K562 (cell line): ENCODE results near the gene EXOC7. TPM values are rescaled to one million over a fixed set of nuclear protein-coding genes. Genes with fewer than 3 reads are reported as not detected.

Experiments used
- CBFB ChIP-seq: sonication (generic); formaldehyde crosslinking; IDR thresholded peaks from 2 replicates; pipeline ENCODE4 v1.4.0; 2020; ENCODE audit warnings: mild to moderate bottlenecking, missing genetic modification reagents
- E2F4 ChIP-seq: sonication (generic); formaldehyde crosslinking; IDR thresholded peaks from 2 replicates; pipeline ENCODE4 v1.8.0; 2022; ENCODE audit warnings: mild to moderate bottlenecking, low read depth, missing genetic modification reagents
- FOXJ2 ChIP-seq: fragments of 200-800 bp; sonication (Bioruptor generic); IDR thresholded peaks from 2 replicates; pipeline ENCODE4 v1.6.1; 2016; ENCODE audit warnings: missing genetic modification characterization, missing compliant biosample characterization
- GTF2A2 ChIP-seq: IDR thresholded peaks from 2 replicates; pipeline ENCODE4 v1.6.1; 2016; ENCODE audit warnings: mild to moderate bottlenecking, missing genetic modification characterization, missing compliant biosample characterization
- HMGN3 ChIP-seq: IDR thresholded peaks from 2 replicates; pipeline ENCODE4 v1.6.1; 2011; ENCODE audit warnings: borderline replicate concordance, low read depth, mild to moderate bottlenecking, mixed read lengths, low read length; ENCODE audit not compliant: insufficient read length; ENCODE audit errors: extremely low read depth
- HOMEZ ChIP-seq: fragments of 250-450 bp; sonication (Bioruptor Pico); IDR thresholded peaks from 2 replicates; pipeline ENCODE4 v1.4.0; 2020; ENCODE audit warnings: mild to moderate bottlenecking, moderate library complexity
- KDM1A ChIP-seq, 2 experiments: fragments of 450-650 bp; IDR thresholded peaks; 2 replicates each; pipeline ENCODE4 v1.6.1; 2016; ENCODE audit warnings: mild to moderate bottlenecking in 2 of 2
- MBD2 ChIP-seq: sonication (generic); IDR thresholded peaks from 2 replicates; pipeline ENCODE4 v1.6.1; 2016; ENCODE audit warnings: low read depth, borderline replicate concordance
- MLX ChIP-seq, 2 experiments: fragments of 450-650 bp in 1 of 2; sonication (generic) in 1 of 2; formaldehyde crosslinking; conservative IDR thresholded peaks; 2 replicates each; pipeline versions ENCODE4 v1.4.0 to v1.8.1; 2020 to 2022; ENCODE audit warnings: mild to moderate bottlenecking in 1 of 2, missing genetic modification reagents in 1 of 2
- MXI1 ChIP-seq: IDR thresholded peaks from 2 replicates; pipeline ENCODE4 v1.6.1; 2011; ENCODE audit warnings: low read depth, mild to moderate bottlenecking, improper control_type of control experiment, low read length
- PBX2 ChIP-seq, 2 experiments: IDR thresholded peaks in 1 of 2; conservative IDR thresholded peaks in 1 of 2; 2 replicates each; pipeline ENCODE4 v1.6.1; 2016; ENCODE audit warnings: low read depth in 2 of 2, mild to moderate bottlenecking in 1 of 2, missing compliant biosample characterization in 1 of 2, missing genetic modification characterization in 1 of 2, moderate library complexity in 1 of 2
- PKNOX1 ChIP-seq: fragments of 450-650 bp; IDR thresholded peaks from 2 replicates; pipeline ENCODE4 v1.6.1; 2016
- POLR2AphosphoS2 ChIP-seq: IDR thresholded peaks from 2 replicates; pipeline ENCODE4 v1.6.1; 2012; ENCODE audit warnings: low read length, improper control_type of control experiment
- POLR3G ChIP-seq: IDR thresholded peaks from 2 replicates; pipeline ENCODE4 v1.6.1; 2011; ENCODE audit not compliant: insufficient read length, insufficient replicate concordance; ENCODE audit errors: extremely low read depth
- PTBP1 ChIP-seq: fragments of 200-400 bp; formaldehyde crosslinking; IDR thresholded peaks from 2 replicates; pipeline ENCODE4 v1.6.1; 2017; ENCODE audit warnings: low read depth, low read length
- RBM22 ChIP-seq: fragments of 200-400 bp; formaldehyde crosslinking; IDR thresholded peaks from 2 replicates; pipeline ENCODE4 v1.6.1; 2018; ENCODE audit warnings: low read length, low read depth; ENCODE audit not compliant: poor library complexity, severe bottlenecking
- SAFB ChIP-seq: fragments of 200-400 bp; formaldehyde crosslinking; IDR thresholded peaks from 2 replicates; pipeline ENCODE4 v1.6.1; 2017; ENCODE audit warnings: low read depth, low read length, borderline replicate concordance
- SPI1 ChIP-seq: IDR thresholded peaks from 2 replicates; pipeline ENCODE4 v1.6.1; 2011; ENCODE audit warnings: low read depth, low read length, control low read depth, borderline replicate concordance
- WHSC1 ChIP-seq: IDR thresholded peaks from one replicate; pipeline ENCODE4 v1.6.1; 2012; ENCODE audit warnings: low read length, control low read depth, inconsistent platforms
- ZNF717 ChIP-seq: fragments of 250-450 bp; sonication (Bioruptor Pico); IDR thresholded peaks from 2 replicates; pipeline ENCODE4 v1.5.0; 2021
- polyA plus RNA-seq, 8 experiments: library from polyadenylated mRNA; depleted of rRNA in 4 of 8; stranded (reverse) in 5 of 8; unstranded in 3 of 8; fragments of >200 nt; fragmentation: Nextera tagmentation in 2 of 8; fragmentation: Illumina TruSeq in 1 of 8; extraction: Ambion mirVana in 2 of 8; extraction: Trizol in 1 of 8; gene quantifications; 2 replicates each; pipeline versions ENCODE4 v1.2.1 to v1.2.3, GENCODE V29; 2011 to 2014; ENCODE audit warnings: inconsistent platforms in 1 of 8, missing spikeins in 1 of 8
- total RNA-seq, 7 experiments: library from RNA; depleted of rRNA in 6 of 7; stranded (reverse); fragments of >200 nt in 6 of 7; fragmentation: Illumina TruSeq in 2 of 7; extraction: Trizol in 2 of 7; gene quantifications; 2 replicates each; pipeline versions ENCODE4 v1.2.1 to v1.2.3, GENCODE V29; 2011 to 2021; ENCODE audit warnings: low replicate concordance in 1 of 7

EXOC7 gene
- total and polyA plus RNA-seq, 9 of the 15 experiments (the other 6 are each of a cell fraction or from before 2014, with no cell fraction given): 18.6 to 57.0 (median 35.0) TPM

- no peak for TF ChIP-seq MLX (CRISPR knock-in tag; conservative IDR thresholded peaks at IDR 0.05)
- no peak for TF ChIP-seq GTF2A2 (tag)
- TF ChIP-seq PTBP1: no peak
- TF ChIP-seq HOMEZ: no peak
- TF ChIP-seq MXI1: peak; percentile 98
- TF ChIP-seq FOXJ2 (tag): peak; percentile 99
- peak; percentile 52; the same call in 1 of the 2 replicates for TF ChIP-seq PKNOX1
- 0 out of 2 replicates have a peak, but pooled peaks have one; percentile 49 for TF ChIP-seq POLR2AphosphoS2
- TF ChIP-seq MBD2: peak; percentile 85
- no peak for TF ChIP-seq KDM1A (IDR thresholded peaks at IDR 0.05)
- no peak for TF ChIP-seq WHSC1
- TF ChIP-seq SAFB: no peak
- no peak for TF ChIP-seq PBX2 (CRISPR knock-in tag; IDR thresholded peaks at IDR 0.05; ENCODE audit: low read depth)
- TF ChIP-seq PBX2 (tag; conservative IDR thresholded peaks at IDR 0.05; ENCODE audit: low read depth): no peak
- TF ChIP-seq RBM22: peak; percentile 100
- TF ChIP-seq SPI1: no peak
- TF ChIP-seq CBFB: no peak
- TF ChIP-seq HMGN3: peak; percentile 56
- TF ChIP-seq E2F4 (CRISPR knock-in tag): no peak
- no peak for TF ChIP-seq POLR3G
- TF ChIP-seq ZNF717 (CRISPR knock-in tag): peak; percentile 77; the same call in 1 of the 2 replicates
Observed at GRCh38 chr17:76141212-76142038, 37.8 kb upstream of the EXOC7 start, which contains the start of gene FOXJ1 (continued).
